ENCODE measurements around the gene VWDE.

DNA sequence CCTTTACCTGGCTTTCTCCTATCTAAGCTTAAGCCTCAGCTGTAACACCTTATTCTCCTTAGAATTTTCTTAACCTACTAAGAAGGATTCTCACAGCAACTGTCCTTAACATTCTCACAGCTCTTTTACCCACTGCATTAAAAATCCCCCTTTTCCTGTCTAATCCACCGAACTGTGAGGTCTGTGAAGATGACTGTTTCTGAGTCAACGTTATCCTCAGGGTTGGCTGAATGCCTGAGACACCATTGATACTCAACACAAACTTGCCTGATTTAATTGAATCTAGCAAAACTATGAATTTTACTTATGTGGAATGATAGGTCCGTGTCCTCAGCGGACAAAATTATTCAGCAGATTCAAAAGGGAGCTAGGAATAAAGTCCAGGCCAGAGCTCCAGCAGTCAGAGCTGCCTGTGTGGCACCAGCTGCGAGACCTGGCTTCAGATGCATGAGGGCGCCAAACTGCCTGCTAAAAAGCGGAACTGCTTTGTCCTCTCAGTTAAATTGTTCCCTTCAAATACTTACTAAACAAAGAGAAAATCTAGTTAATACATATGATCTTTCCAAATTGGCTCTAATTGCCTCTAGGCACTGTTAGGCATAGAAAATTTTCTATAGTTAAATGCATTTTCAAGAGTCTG, 33.4 kb upstream of the VWDE start:
- TF ChIP-seq POLR2AphosphoS5 (IDR thresholded peaks at IDR 0.05; ENCODE audit: low read depth, low read length) (no peak), REST (IDR thresholded peaks at IDR 0.05; ENCODE audit: insufficient read depth in 1 of 2, low read depth in 2 of 2, low read length in 2 of 2) (no peak), SIN3A (IDR thresholded peaks at IDR 0.05; ENCODE audit: borderline replicate concordance, insufficient read depth, low read length) (no peak), TAF1 (IDR thresholded peaks at IDR 0.05; ENCODE audit: borderline replicate concordance, insufficient read depth, low read length) (no peak)
